ENCODE measurements around the gene RALY.

Gene RALY

GRCh38 chr20:34095825-34096224, 102.1 kb downstream of the RALY start:
- Histone ChIP-seq H3K36me3 (ENCODE audit: insufficient read depth, insufficient read length, low read length) (peaks cover 96% of the 10 kb centered on the region), H3K27me3 (ENCODE audit: insufficient read depth, insufficient read length) (no peaks in the 10 kb centered on the region), H3K4me1 (ENCODE audit: insufficient read depth, insufficient read length) (no peaks in the 10 kb centered on the region), H3K9ac (ENCODE audit: insufficient read length, low read depth) (no peak overlapping the region), H3K4me3 (ENCODE audit: insufficient read length, low read depth) (no peak overlapping the region), H3K9me3 (ENCODE audit: insufficient read depth, low read length) (no peaks in the 10 kb centered on the region)
- TF ChIP-seq SUZ12 (IDR thresholded peaks at IDR 0.05; ENCODE audit: extremely low read depth, insufficient read depth, insufficient read length) (no peak), YY1 (IDR thresholded peaks at IDR 0.05; ENCODE audit: insufficient read depth, insufficient read length) (no peak), ZNF274 (IDR thresholded peaks at IDR 0.05; ENCODE audit: low read depth, low read length) (no peak)
- DNase-seq (ENCODE audit: low read depth, low spot score), result no peak

DNA sequence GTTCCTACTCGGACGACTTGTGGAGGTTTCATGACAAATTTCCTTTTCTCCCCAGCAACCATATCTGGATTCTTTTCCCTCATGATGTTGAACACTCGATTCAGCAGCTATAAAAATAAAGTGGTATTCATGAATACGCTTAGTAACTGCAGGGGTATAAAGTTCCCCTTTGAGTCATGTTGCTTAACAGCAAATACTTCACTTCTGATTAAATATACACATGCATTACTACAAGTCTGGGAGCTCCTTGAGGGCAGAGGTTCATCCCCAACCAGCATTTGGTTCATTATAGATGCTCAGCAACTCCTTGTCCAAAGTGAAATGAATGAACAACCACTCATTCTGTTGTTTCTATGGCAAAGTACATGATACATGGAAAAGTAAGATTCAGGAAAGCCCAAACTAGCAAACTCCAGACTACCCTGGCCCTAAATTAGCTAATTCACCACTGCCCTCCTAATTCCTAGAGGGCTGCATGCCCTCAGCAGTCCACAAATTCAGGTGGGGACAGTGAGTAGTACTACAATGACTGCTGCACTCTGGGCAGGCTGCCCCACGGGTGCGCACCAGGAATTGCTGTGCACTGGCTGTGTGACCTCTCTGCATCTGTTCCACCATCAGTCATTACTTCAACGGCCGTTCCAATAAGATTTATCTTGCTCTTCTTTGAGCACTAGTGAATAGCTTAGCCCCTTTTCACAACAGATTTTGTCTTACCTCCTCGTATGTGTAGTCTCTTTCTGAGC, 103.2 kb downstream of the RALY start:
- Histone ChIP-seq H3K27me3 (ENCODE audit: insufficient read depth, insufficient read length) (no peaks in the 10 kb centered on the region), H3K9ac (ENCODE audit: insufficient read length, low read depth) (no peak overlapping the region), H3K9me3 (ENCODE audit: insufficient read depth, low read length) (no peaks in the 10 kb centered on the region), H3K36me3 (ENCODE audit: insufficient read depth, insufficient read length, low read length) (peaks cover 98% of the 10 kb centered on the region), H3K4me3 (ENCODE audit: insufficient read length, low read depth) (no peak overlapping the region), H3K4me1 (ENCODE audit: insufficient read depth, insufficient read length) (no peaks in the 10 kb centered on the region)
- no peak for TF ChIP-seq YY1 (IDR thresholded peaks at IDR 0.05; ENCODE audit: insufficient read depth, insufficient read length)
- no peak for TF ChIP-seq ZNF274 (IDR thresholded peaks at IDR 0.05; ENCODE audit: low read depth, low read length)
- no peak for TF ChIP-seq SUZ12 (IDR thresholded peaks at IDR 0.05; ENCODE audit: extremely low read depth, insufficient read depth, insufficient read length)
- DNase-seq (ENCODE audit: low read depth, low spot score), result no peak

GRCh38 chr20:34098570-34098969, 104.9 kb downstream of the RALY start:
- Histone ChIP-seq H3K27me3 (ENCODE audit: insufficient read depth, insufficient read length) (no peaks in the 10 kb centered on the region), H3K4me1 (ENCODE audit: insufficient read depth, insufficient read length) (no peaks in the 10 kb centered on the region), H3K4me3 (ENCODE audit: insufficient read length, low read depth) (no peak overlapping the region), H3K9me3 (ENCODE audit: insufficient read depth, low read length) (no peaks in the 10 kb centered on the region), H3K9ac (ENCODE audit: insufficient read length, low read depth) (no peak overlapping the region), H3K36me3 (ENCODE audit: insufficient read depth, insufficient read length, low read length) (peaks cover 97% of the 10 kb centered on the region)
- TF ChIP-seq ZNF274 (IDR thresholded peaks at IDR 0.05; ENCODE audit: low read depth, low read length) (no peak), YY1 (IDR thresholded peaks at IDR 0.05; ENCODE audit: insufficient read depth, insufficient read length) (no peak), SUZ12 (IDR thresholded peaks at IDR 0.05; ENCODE audit: extremely low read depth, insufficient read depth, insufficient read length) (no peak)
- no peak for DNase-seq (ENCODE audit: low read depth, low spot score)

DNA sequence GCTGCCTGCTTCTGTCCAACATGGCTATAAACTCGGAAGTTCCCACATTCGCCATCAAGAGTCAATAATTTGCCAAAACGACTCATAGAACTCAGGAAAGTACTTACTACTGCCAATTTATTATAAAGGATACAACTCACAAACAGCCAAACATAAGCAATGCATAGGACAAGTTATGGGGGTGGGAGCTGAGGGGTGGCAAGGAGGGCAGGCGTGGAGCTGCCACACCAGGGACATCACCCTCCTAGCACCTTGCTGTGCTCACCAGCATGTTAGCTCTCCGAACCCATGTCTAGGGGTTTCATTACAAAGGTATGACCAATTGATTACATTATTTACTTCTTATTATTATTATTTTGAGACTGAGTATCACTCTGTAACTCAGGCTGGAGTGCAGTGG, 106.0 kb downstream of the RALY start:
- H3K9ac ChIP-seq (ENCODE audit: insufficient read length, low read depth), result no peak overlapping the region
- TF ChIP-seq YY1 (IDR thresholded peaks at IDR 0.05; ENCODE audit: insufficient read depth, insufficient read length), result no peak
- no peak for TF ChIP-seq ZNF274 (IDR thresholded peaks at IDR 0.05; ENCODE audit: low read depth, low read length)
- TF ChIP-seq SUZ12 (IDR thresholded peaks at IDR 0.05; ENCODE audit: extremely low read depth, insufficient read depth, insufficient read length), result no peak
- H3K27me3 ChIP-seq (ENCODE audit: insufficient read depth, insufficient read length), result no peaks in the 10 kb centered on the region
- H3K9me3 ChIP-seq (ENCODE audit: insufficient read depth, low read length), result no peaks in the 10 kb centered on the region
- H3K4me3 ChIP-seq (ENCODE audit: insufficient read length, low read depth), result no peak overlapping the region
- DNase-seq (ENCODE audit: low read depth, low spot score), result no peak
- no peaks in the 10 kb centered on the region for H3K4me1 ChIP-seq (ENCODE audit: insufficient read depth, insufficient read length)
- H3K36me3 ChIP-seq (ENCODE audit: insufficient read depth, insufficient read length, low read length), result peaks cover 97% of the 10 kb centered on the region

GRCh38 chr20:34100576-34100975, 106.9 kb downstream of the RALY start:
- H3K27me3 ChIP-seq (ENCODE audit: insufficient read depth, insufficient read length), result no peaks in the 10 kb centered on the region
- no peak overlapping the region for H3K9ac ChIP-seq (ENCODE audit: insufficient read length, low read depth)
- no peaks in the 10 kb centered on the region for H3K4me1 ChIP-seq (ENCODE audit: insufficient read depth, insufficient read length)
- no peak for DNase-seq (ENCODE audit: low read depth, low spot score)
- H3K9me3 ChIP-seq (ENCODE audit: insufficient read depth, low read length), result no peaks in the 10 kb centered on the region
- TF ChIP-seq SUZ12 (IDR thresholded peaks at IDR 0.05; ENCODE audit: extremely low read depth, insufficient read depth, insufficient read length) (no peak), YY1 (IDR thresholded peaks at IDR 0.05; ENCODE audit: insufficient read depth, insufficient read length) (no peak), ZNF274 (IDR thresholded peaks at IDR 0.05; ENCODE audit: low read depth, low read length) (no peak)
- peaks cover 97% of the 10 kb centered on the region for H3K36me3 ChIP-seq (ENCODE audit: insufficient read depth, insufficient read length, low read length)
- no peak overlapping the region for H3K4me3 ChIP-seq (ENCODE audit: insufficient read length, low read depth)

- no peaks in the 10 kb centered on the region for H3K27me3 ChIP-seq (ENCODE audit: insufficient read depth, insufficient read length)
- H3K4me3 ChIP-seq (ENCODE audit: insufficient read length, low read depth), result no peak overlapping the region
- TF ChIP-seq YY1 (IDR thresholded peaks at IDR 0.05; ENCODE audit: insufficient read depth, insufficient read length) (no peak), ZNF274 (IDR thresholded peaks at IDR 0.05; ENCODE audit: low read depth, low read length) (no peak), SUZ12 (IDR thresholded peaks at IDR 0.05; ENCODE audit: extremely low read depth, insufficient read depth, insufficient read length) (no peak)
- H3K36me3 ChIP-seq (ENCODE audit: insufficient read depth, insufficient read length, low read length), result peaks cover 96% of the 10 kb centered on the region
- no peaks in the 10 kb centered on the region for H3K9me3 ChIP-seq (ENCODE audit: insufficient read depth, low read length)
- H3K4me1 ChIP-seq (ENCODE audit: insufficient read depth, insufficient read length), result no peaks in the 10 kb centered on the region
- H3K9ac ChIP-seq (ENCODE audit: insufficient read length, low read depth), result no peak overlapping the region
- DNase-seq (ENCODE audit: low read depth, low spot score), result no peak
Measured at GRCh38 chr20:34102342-34102741, 108.6 kb downstream of the RALY start.

GRCh38 chr20:34104059-34104458, 110.3 kb downstream of the RALY start:
- H3K4me1 ChIP-seq (ENCODE audit: insufficient read depth, insufficient read length), result no peaks in the 10 kb centered on the region
- H3K36me3 ChIP-seq (ENCODE audit: insufficient read depth, insufficient read length, low read length), result peaks cover 95% of the 10 kb centered on the region
- DNase-seq (ENCODE audit: low read depth, low spot score), result no peak
- TF ChIP-seq SUZ12 (IDR thresholded peaks at IDR 0.05; ENCODE audit: extremely low read depth, insufficient read depth, insufficient read length) (no peak), YY1 (IDR thresholded peaks at IDR 0.05; ENCODE audit: insufficient read depth, insufficient read length) (no peak), ZNF274 (IDR thresholded peaks at IDR 0.05; ENCODE audit: low read depth, low read length) (no peak)
- no peaks in the 10 kb centered on the region for H3K27me3 ChIP-seq (ENCODE audit: insufficient read depth, insufficient read length)
- H3K4me3 ChIP-seq (ENCODE audit: insufficient read length, low read depth), result no peak overlapping the region
- no peaks in the 10 kb centered on the region for H3K9me3 ChIP-seq (ENCODE audit: insufficient read depth, low read length)
- no peak overlapping the region for H3K9ac ChIP-seq (ENCODE audit: insufficient read length, low read depth)
